ENCODE results near the gene GBP2. TPM values are rescaled to one million over a fixed set of nuclear protein-coding genes. Genes with fewer than 3 reads are reported as not detected.

Gene GBP2
- total RNA-seq, 4 donors from 2014 or later, result 62.2 to 87.3 (median 72.5) TPM

- H3K27ac ChIP-seq, result no peak overlapping the region
- H3K9me3 ChIP-seq, result no peaks in the 10 kb centered on the region
- no peaks in the 10 kb centered on the region for H3K27me3 ChIP-seq
- TF ChIP-seq POLR2AphosphoS5 (IDR thresholded peaks at IDR 0.05) (no peak), POLR2A (IDR thresholded peaks at IDR 0.05) (no peak), EP300 (IDR thresholded peaks at IDR 0.05) (no peak), CTCF (IDR thresholded peaks at IDR 0.05) (no peak)
- no peak overlapping the region for H3K4me3 ChIP-seq
- no peaks in the 10 kb centered on the region for H3K36me3 ChIP-seq
- no peak for DNase-seq (ENCODE audit: low spot score in 2 of 2)
- 48% methylated on average over 2 of the region's 2 CpGs for WGBS
- H3K4me1 ChIP-seq, result no peaks in the 10 kb centered on the region
These were observed 43.3 kb upstream of the GBP2 start for GRCh38 chr1:89169166-89169565.

- Histone ChIP-seq H3K27ac (no peak overlapping the region), H3K36me3 (no peaks in the 10 kb centered on the region), H3K4me1 (no peaks in the 10 kb centered on the region), H3K27me3 (no peaks in the 10 kb centered on the region), H3K4me3 (no peak overlapping the region), H3K9me3 (no peaks in the 10 kb centered on the region)
- whole genome bisulfite sequencing, result 86% methylated on average over 2 of the region's 2 CpGs
- TF ChIP-seq POLR2A (IDR thresholded peaks at IDR 0.05) (no peak), POLR2AphosphoS5 (IDR thresholded peaks at IDR 0.05) (no peak)
- no peak for DNase-seq (ENCODE audit: low spot score in 2 of 2)
These were observed 41.8 kb upstream of the GBP2 start for GRCh38 chr1:89167590-89168230.

GRCh38 chr1:89166705-89167104, 40.8 kb upstream of the GBP2 start:
- Histone ChIP-seq H3K27me3 (no peaks in the 10 kb centered on the region), H3K4me1 (no peaks in the 10 kb centered on the region), H3K9me3 (no peaks in the 10 kb centered on the region), H3K27ac (no peak overlapping the region), H3K36me3 (no peaks in the 10 kb centered on the region), H3K4me3 (no peak overlapping the region)
- no peak for DNase-seq (ENCODE audit: low spot score in 2 of 2)
- WGBS, result 35% methylated on average over 1 of the region's 1 CpG
- no peak for TF ChIP-seq EP300 (IDR thresholded peaks at IDR 0.05)
- no peak for TF ChIP-seq POLR2AphosphoS5 (IDR thresholded peaks at IDR 0.05)
- no peak for TF ChIP-seq CTCF (IDR thresholded peaks at IDR 0.05)
- no peak for TF ChIP-seq POLR2A (IDR thresholded peaks at IDR 0.05)

GRCh38 chr1:89165811-89166210, 39.9 kb upstream of the GBP2 start:
- H3K36me3 ChIP-seq, result no peaks in the 10 kb centered on the region
- H3K4me1 ChIP-seq, result no peaks in the 10 kb centered on the region
- 93% methylated on average over 5 of the region's 5 CpGs for WGBS
- H3K4me3 ChIP-seq, result no peak overlapping the region
- TF ChIP-seq POLR2AphosphoS5 (IDR thresholded peaks at IDR 0.05) (no peak), POLR2A (IDR thresholded peaks at IDR 0.05) (no peak), EP300 (IDR thresholded peaks at IDR 0.05) (no peak), CTCF (IDR thresholded peaks at IDR 0.05) (no peak)
- H3K27ac ChIP-seq, result no peak overlapping the region
- no peaks in the 10 kb centered on the region for H3K27me3 ChIP-seq
- no peaks in the 10 kb centered on the region for H3K9me3 ChIP-seq
- no peak for DNase-seq (ENCODE audit: low spot score in 2 of 2)

GRCh38 chr1:89151047-89151446, 25.1 kb upstream of the GBP2 start:
- Histone ChIP-seq H3K27ac (no peak overlapping the region), H3K4me3 (no peak overlapping the region), H3K36me3 (no peaks in the 10 kb centered on the region), H3K4me1 (no peaks in the 10 kb centered on the region), H3K27me3 (no peaks in the 10 kb centered on the region), H3K9me3 (no peaks in the 10 kb centered on the region)
- TF ChIP-seq POLR2A (IDR thresholded peaks at IDR 0.05) (no peak), EP300 (IDR thresholded peaks at IDR 0.05) (no peak), POLR2AphosphoS5 (IDR thresholded peaks at IDR 0.05) (no peak), CTCF (IDR thresholded peaks at IDR 0.05) (no peak)
- 49% methylated on average over 1 of the region's 1 CpG for WGBS
- no peak for DNase-seq (ENCODE audit: low spot score in 2 of 2)

- no peaks in the 10 kb centered on the region for H3K4me1 ChIP-seq
- no peak overlapping the region for H3K27ac ChIP-seq
- TF ChIP-seq POLR2A (IDR thresholded peaks at IDR 0.05), result no peak
- no peaks in the 10 kb centered on the region for H3K36me3 ChIP-seq
- H3K4me3 ChIP-seq, result no peak overlapping the region
- no peaks in the 10 kb centered on the region for H3K9me3 ChIP-seq
- DNase-seq (ENCODE audit: low spot score in 2 of 2), result no peak
- 76% methylated on average over 3 of the region's 3 CpGs for WGBS
- no peaks in the 10 kb centered on the region for H3K27me3 ChIP-seq
These were observed 24.1 kb upstream of the GBP2 start for GRCh38 chr1:89149976-89150375.

Measured in suprapubic skin (tissue), 4 donors.